K562 treated with DMSO at 1 percent for 48 hours (cell line): Measurements from ENCODE around the gene RABGAP1L. TPM values are rescaled to one million over a fixed set of nuclear protein-coding genes. Genes with fewer than 3 reads are reported as not detected.

Experiments
- total RNA-seq: library from RNA; unstranded; fragments of 300-600 nt; gene quantifications from 2 replicates; pipeline ENCODE4 v1.2.3, GENCODE V29; 2022; ENCODE audit warnings: low replicate concordance; ENCODE audit errors: extremely low read depth

The RABGAP1L gene
- total RNA-seq, result not detected in 2 replicates

DNA sequence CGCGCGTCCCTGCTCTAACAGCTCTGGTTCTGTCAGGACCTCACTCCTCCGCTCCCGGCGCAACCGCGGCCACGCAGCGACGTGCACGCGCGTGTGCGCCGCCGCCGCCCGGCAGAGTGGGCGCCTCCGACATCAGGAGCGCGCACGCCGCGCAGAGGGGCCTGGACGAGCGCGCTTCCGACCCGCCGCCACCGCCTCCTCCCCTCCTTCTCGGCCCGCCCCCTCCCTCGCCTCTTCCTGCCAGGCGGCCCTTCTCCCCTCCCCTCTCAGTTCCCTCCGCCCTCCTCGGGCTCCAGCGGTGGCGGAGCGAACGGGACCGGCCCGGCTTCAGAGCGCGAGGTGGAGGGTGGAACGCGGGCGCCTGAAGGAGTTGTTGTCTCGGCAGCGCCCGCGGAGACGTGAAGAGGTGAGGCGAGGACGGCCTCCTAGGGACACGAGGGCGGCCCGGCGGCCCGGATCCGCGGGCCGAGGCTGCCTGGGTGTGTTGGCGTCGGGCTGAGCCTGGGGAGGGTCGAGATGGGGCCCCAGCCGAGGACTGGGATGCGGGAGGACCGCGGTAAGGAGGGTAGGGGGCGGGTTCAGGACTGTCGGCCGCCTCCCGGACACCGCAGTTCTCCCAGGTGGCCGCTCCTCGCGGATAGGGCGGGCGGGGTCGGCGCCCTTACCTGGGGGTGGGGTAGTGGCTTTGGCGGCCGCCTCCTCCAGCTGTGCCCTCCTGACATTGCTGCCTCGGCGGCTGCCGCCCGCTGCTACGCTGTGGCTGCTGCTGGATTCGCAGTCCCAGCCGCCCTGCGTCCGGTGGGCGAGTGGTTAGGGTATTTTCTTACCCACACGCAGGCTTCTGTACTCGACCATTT lies at the start of gene RABGAP1L:
Gene RABGAP1L, plus strand, starts transcription at position 269 of the 857 bp plus-strand sequence.

DNA sequence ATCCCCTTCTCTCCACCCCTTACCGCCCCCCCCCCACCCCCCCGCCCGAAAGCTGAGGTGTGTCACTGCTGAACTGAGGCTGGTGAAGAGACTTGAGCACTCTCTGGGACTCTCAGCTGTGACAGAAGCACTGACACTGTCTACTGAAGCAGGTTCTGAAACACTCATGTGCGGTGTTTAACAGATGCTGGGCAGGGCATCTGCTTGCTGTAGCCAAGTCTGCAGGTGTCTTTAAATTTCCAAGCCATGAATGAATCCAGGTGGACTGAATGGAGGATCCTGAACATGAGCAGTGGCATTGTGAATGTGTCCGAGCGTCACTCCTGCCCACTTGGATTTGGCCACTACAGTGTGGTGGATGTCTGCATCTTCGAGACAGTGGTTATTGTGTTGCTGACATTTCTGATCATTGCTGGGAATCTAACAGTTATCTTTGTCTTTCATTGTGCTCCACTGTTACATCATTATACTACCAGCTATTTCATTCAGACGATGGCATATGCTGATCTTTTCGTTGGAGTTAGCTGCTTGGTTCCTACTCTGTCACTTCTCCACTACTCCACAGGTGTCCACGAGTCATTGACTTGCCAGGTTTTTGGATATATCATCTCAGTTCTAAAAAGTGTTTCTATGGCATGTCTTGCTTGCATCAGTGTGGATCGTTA lies 288.7 kb downstream of the RABGAP1L start, which contains the start of gene GPR52:
Gene GPR52, plus strand, starts transcription at position 99 of the 665 bp plus-strand sequence. Its CDS starts 148 bp downstream, at position 247.

DNA sequence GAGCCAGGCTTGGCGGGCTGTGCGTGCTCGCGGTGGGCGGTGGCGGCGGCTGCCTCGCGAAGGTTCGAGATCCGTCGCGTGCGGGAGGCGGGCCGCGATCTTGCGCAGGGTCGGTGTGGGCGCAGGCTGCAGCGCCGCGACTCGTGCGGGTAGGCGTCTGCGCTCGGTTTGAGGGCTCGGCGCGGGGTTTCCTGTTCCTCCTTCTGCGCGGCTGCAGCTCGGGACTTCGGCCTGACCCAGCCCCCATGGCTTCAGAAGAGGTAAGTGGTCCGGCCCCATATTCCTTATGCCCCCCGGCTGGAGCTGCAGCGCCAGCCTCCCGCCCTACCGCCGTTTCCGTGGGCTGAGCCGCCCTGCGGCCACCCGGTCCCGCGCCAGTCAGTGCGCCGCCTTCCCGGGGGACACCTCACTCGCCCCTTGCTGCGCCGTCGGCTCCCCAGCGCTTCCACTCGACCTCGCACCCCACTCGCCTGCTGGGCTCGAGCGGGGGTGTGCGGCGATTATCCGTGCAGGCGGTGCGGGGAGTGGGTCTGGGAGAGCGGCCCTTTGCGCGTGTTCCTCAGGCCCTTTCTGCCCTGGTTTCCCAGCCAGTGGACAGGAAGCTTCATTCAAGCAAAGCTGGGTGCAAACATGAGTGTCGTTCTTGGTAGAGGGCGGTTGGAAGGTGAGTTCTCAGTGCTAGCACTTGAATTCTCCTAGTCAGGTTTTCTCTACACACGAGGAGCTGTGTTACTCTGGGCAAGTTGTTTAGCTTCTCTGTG lies 840.8 kb downstream of the RABGAP1L start, which contains the start of gene CACYBP:
Gene CACYBP, plus strand, starts transcription at position 12 of the 761 bp plus-strand sequence. Its CDS starts 234 bp downstream, at position 246.

DNA sequence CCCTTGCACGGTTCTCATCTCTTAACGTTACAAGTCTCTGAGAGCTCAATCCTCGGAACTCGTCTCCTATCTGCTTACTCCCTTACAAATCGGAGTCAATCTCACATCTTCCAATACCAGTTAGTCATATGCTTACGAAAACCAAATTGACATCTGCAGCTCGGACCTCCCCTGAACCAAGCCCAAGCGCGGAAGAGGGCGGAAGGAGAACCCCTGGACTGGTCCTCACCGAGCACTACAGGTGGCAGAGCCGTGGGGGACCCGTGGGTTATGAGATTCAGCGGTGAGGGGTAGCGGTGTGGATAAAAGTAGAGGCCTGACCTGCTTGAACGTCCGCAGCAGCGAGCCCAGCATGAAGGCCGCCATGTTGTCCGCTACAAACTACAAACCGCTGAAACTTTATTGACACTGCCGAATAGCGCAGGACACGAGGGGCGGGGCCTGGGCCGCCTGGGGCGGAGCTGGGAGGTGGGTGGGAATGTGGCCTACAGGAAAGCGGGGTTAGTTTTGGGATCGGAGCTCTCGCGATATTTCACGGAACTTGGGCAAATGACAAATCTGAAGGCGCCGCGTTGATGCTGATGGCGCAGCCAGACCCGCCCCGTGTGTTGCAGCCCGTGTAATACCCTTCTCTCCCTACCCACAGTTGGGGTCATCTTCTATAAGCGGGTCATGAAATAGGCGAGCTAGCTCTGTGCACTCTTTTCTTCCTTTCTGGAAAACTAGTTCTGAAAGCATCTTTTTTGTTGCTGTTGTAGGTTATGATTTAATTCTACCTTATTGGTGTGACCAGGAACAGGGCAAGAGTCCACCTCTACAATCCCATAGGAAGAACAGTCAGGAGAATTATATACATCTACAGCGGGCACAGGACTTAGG lies 864.0 kb downstream of the RABGAP1L start, which contains the start of gene MRPS14:
Gene MRPS14, minus strand, starts transcription at position 383 of the 879 bp plus-strand sequence. Its CDS starts 17 bp downstream, at position 366.

Other genes starting within 250 kb of the RABGAP1L start
- gene SERPINC1, start 242.2 kb upstream of the RABGAP1L start, total RNA-seq, result not detected in 2 replicates
- gene RC3H1, start 137.2 kb upstream of the RABGAP1L start, total RNA-seq, result not detected in 2 replicates